HepG2 (cell line): ENCODE data around the gene ZNF546. TPM values are rescaled to one million over a fixed set of nuclear protein-coding genes. Genes with fewer than 3 reads are reported as not detected.

ENCODE experiments used
- AFF4 ChIP-seq: sonication (generic); formaldehyde crosslinking; IDR thresholded peaks from 2 replicates; pipeline ENCODE4 v1.4.0; 2020; ENCODE audit warnings: missing genetic modification reagents
- ARHGAP35 ChIP-seq: sonication (generic); formaldehyde crosslinking; IDR thresholded peaks from 2 replicates; pipeline ENCODE4 v1.9.0; 2022; ENCODE audit warnings: mild to moderate bottlenecking, inconsistent platforms, moderate library complexity, missing genetic modification reagents, borderline replicate concordance
- SATB2 ChIP-seq: sonication (generic); formaldehyde crosslinking; IDR thresholded peaks from 2 replicates; pipeline ENCODE4 v1.5.0; 2020; ENCODE audit warnings: missing genetic modification reagents
- SRSF1 ChIP-seq: fragments of 200-400 bp; formaldehyde crosslinking; optimal IDR thresholded peaks from 2 replicates; pipeline ENCODE3; 2017; ENCODE audit warnings: mild to moderate bottlenecking, low read depth, low read length, moderate library complexity
- ZNF431 ChIP-seq: sonication (generic); formaldehyde crosslinking; IDR thresholded peaks from 2 replicates; pipeline ENCODE4 v1.9.0; 2022; ENCODE audit warnings: missing genetic modification reagents, low read depth, mild to moderate bottlenecking, borderline replicate concordance
- ZNF460 ChIP-seq: sonication (generic); formaldehyde crosslinking; IDR thresholded peaks from 2 replicates; pipeline ENCODE4 v1.5.1; 2020; ENCODE audit warnings: missing genetic modification reagents, mild to moderate bottlenecking, borderline replicate concordance
- ZNF646 ChIP-seq: sonication (generic); formaldehyde crosslinking; IDR thresholded peaks from 2 replicates; pipeline ENCODE4 v1.9.0; 2021; ENCODE audit warnings: mild to moderate bottlenecking, missing genetic modification reagents
- ZNF672 ChIP-seq: sonication (generic); formaldehyde crosslinking; IDR thresholded peaks from 2 replicates; pipeline ENCODE4 v1.8.1; 2022; ENCODE audit warnings: missing genetic modification reagents
- ZNF737 ChIP-seq: sonication (generic); formaldehyde crosslinking; IDR thresholded peaks from 2 replicates; pipeline ENCODE4 v1.5.0; 2020; ENCODE audit warnings: missing genetic modification reagents, mild to moderate bottlenecking, borderline replicate concordance
- ZSCAN5A ChIP-seq: sonication (generic); formaldehyde crosslinking; IDR thresholded peaks from 2 replicates; pipeline ENCODE4 v1.8.0; 2022; ENCODE audit warnings: mild to moderate bottlenecking, missing genetic modification reagents, borderline replicate concordance
- polyA plus RNA-seq, 8 experiments: library from polyadenylated mRNA; depleted of rRNA in 3 of 8; stranded (reverse) in 7 of 8; unstranded in 1 of 8; fragments of >200 nt; fragmentation: Illumina TruSeq in 4 of 8; extraction: Trizol in 4 of 8; gene quantifications; 2 replicates each; pipeline versions ENCODE4 v1.2.1 to v1.2.3, GENCODE V29; 2011 to 2016; ENCODE audit warnings: low read depth in 4 of 8, missing spikeins in 1 of 8, mixed read lengths in 1 of 8; ENCODE audit not compliant: insufficient read depth in 1 of 8
- total RNA-seq, 5 experiments: library from RNA; depleted of rRNA; stranded (reverse); fragments of >200 nt; fragmentation: Illumina TruSeq; extraction: Trizol; gene quantifications; 2 replicates each; pipeline ENCODE4 v1.2.3, GENCODE V29; 2016; ENCODE audit warnings: low read depth in 1 of 5

Gene ZNF546
- total and polyA plus RNA-seq, 2 of the 13 experiments (the other 11 are each of a cell fraction or from before 2014, with no cell fraction given), result 2.2 to 4.1 TPM

- TF ChIP-seq AFF4 (CRISPR knock-in tag) (0 out of 2 replicates have a peak, but pooled peaks have one; percentile 41), ARHGAP35 (CRISPR knock-in tag) (peak; percentile 85), ZNF431 (CRISPR knock-in tag) (no peak; the same call in 1 of the 2 replicates), SATB2 (no peak), SRSF1 (peak; percentile 66), ZNF646 (CRISPR knock-in tag) (no peak), ZNF672 (CRISPR knock-in tag) (no peak), ZNF737 (CRISPR knock-in tag) (no peak), ZSCAN5A (no peak), ZNF460 (CRISPR knock-in tag) (peak; percentile 12; the same call in 1 of the 2 replicates)
Measured at GRCh38 chr19:39970675-39971379, 26.0 kb upstream of the ZNF546 start, which contains the start of gene PSMC4 (continued).
